Endodermal cell (in vitro differentiated cells): ENCODE data around the gene USP1. TPM values are rescaled to one million over a fixed set of nuclear protein-coding genes. Genes with fewer than 3 reads are reported as not detected.

Source experiments
- DNase-seq: peaks from one replicate; pipeline ENCODE4 v3.0.0-alpha.2; 2017
- H3K27ac ChIP-seq: 2 replicates; pipeline ENCODE4 v1.5.1; 2013; ENCODE audit warnings: mild to moderate bottlenecking, low read depth, low read length, moderate library complexity
- H3K27me3 ChIP-seq: 2 replicates; pipeline ENCODE4 v1.6.1; 2013; ENCODE audit warnings: mild to moderate bottlenecking, low read length, moderate library complexity; ENCODE audit not compliant: insufficient read depth, control insufficient read depth, poor library complexity, severe bottlenecking
- H3K36me3 ChIP-seq: 2 replicates; pipeline ENCODE4 v1.7.0; 2013; ENCODE audit warnings: mild to moderate bottlenecking, low read length, moderate library complexity; ENCODE audit not compliant: control insufficient read depth, insufficient read depth
- H3K4me1 ChIP-seq: one replicate; pipeline ENCODE4 v1.7.0; 2013; ENCODE audit warnings: low read length; ENCODE audit not compliant: control insufficient read depth, insufficient read depth
- H3K4me3 ChIP-seq: 2 replicates; pipeline ENCODE4 v1.5.1; 2013; ENCODE audit warnings: mild to moderate bottlenecking, low read length, moderate library complexity
- H3K9ac ChIP-seq: 2 replicates; pipeline ENCODE4 v1.6.1; 2013; ENCODE audit warnings: mild to moderate bottlenecking, low read length, moderate library complexity; ENCODE audit not compliant: poor library complexity, severe bottlenecking; ENCODE audit errors: extremely low read depth
- H3K9me3 ChIP-seq: 2 replicates; pipeline ENCODE4 v1.6.1; 2013; ENCODE audit warnings: mild to moderate bottlenecking, low read length, moderate library complexity; ENCODE audit not compliant: control insufficient read depth
- H3K27ac Mint-ChIP-seq: 2 replicates; pipeline ENCODE4 v1.8.0; 2020; ENCODE audit warnings: mixed read lengths
- H3K27me3 Mint-ChIP-seq: 2 replicates; pipeline ENCODE4 v1.8.0; 2021; ENCODE audit warnings: mild to moderate bottlenecking, mixed read lengths; ENCODE audit not compliant: insufficient read depth
- H3K36me3 Mint-ChIP-seq: 2 replicates; pipeline ENCODE4 v1.8.0; 2020; ENCODE audit warnings: low read depth, mixed read lengths
- H3K4me1 Mint-ChIP-seq: 2 replicates; pipeline ENCODE4 v1.8.0; 2020; ENCODE audit warnings: mixed read lengths
- H3K4me3 Mint-ChIP-seq: 2 replicates; pipeline ENCODE4 v1.8.0; 2020; ENCODE audit warnings: mild to moderate bottlenecking, moderate library complexity, mixed read lengths
- H3K9me3 Mint-ChIP-seq: 2 replicates; pipeline ENCODE4 v1.8.0; 2020; ENCODE audit warnings: mild to moderate bottlenecking, mixed read lengths
- WGBS, 2 experiments: methylation state at CpG; one replicate each; pipeline versions ENCODE4 v1.1.5 to v1.1.7; 2013; ENCODE audit warnings: missing lambda C conversion rate in 2 of 2, mixed read lengths in 1 of 2; ENCODE audit not compliant: insufficient coverage in 1 of 2, insufficient read length in 1 of 2; 5-methylcytosine and 5-hydroxymethylcytosine counted together
- total RNA-seq, 2 donors: library from RNA; stranded (reverse); fragmentation: NEBNext Ultra II Directional in 1 of 2; extraction: Animal tissue kit (Norgen Biotek cat#: 25700) in 1 of 2; gene quantifications; 2 replicates in 1 of 2; 3 replicates in 1 of 2; pipeline ENCODE4 v1.2.1, GENCODE V29; 2021
- TF ChIP-seq, protein P1 (sequence below): fragments of 200-600 bp; sonication (generic); conservative IDR thresholded peaks from 2 replicates; pipeline ENCODE4 v1.5.0; 2021; ENCODE audit warnings: antibody characterized with exemption, mild to moderate bottlenecking

The USP1 gene
- total RNA-seq, 2 donors from 2014 or later: 42.5 to 55.8 TPM

DNA sequence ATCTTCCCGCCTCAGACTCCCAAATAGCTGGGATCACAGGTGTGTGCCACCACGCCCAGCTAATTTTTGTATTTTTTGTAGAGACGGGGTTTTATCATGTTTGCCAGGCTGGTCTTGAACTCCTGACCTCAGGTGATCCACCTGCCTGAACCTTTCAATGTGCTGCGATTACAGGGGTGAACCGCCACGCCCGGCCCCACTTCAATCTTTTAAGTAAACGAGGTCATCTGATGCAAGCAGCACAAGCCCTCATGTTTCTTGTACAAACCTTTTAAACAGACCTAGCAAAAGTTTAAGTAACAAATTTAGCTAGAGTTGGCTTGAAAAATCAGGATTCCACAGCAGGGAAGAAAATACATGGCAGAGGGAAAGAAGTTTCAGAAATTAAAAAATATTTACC lies 21.2 kb upstream of the USP1 start:
- H3K9ac ChIP-seq: no peak overlapping the region
- no peaks in the 10 kb centered on the region for H3K27me3 ChIP-seq
- no peak overlapping the region for H3K27ac ChIP-seq
- Mint-ChIP-seq H3K4me1 (no peaks in the 10 kb centered on the region), H3K27ac (no peak overlapping the region), H3K27me3 (no peaks in the 10 kb centered on the region), H3K36me3 (no peaks in the 10 kb centered on the region), H3K9me3 (peaks cover 3% of the 10 kb centered on the region), H3K4me3 (no peak overlapping the region)
- H3K4me3 ChIP-seq: no peak overlapping the region
- 94 to 95% methylated on average over 8 of the region's 8 CpGs for WGBS, 2 experiments
- no peaks in the 10 kb centered on the region for H3K4me1 ChIP-seq
- H3K9me3 ChIP-seq: no peaks in the 10 kb centered on the region
- no peaks in the 10 kb centered on the region for H3K36me3 ChIP-seq
- DNase-seq: no peak
- TF ChIP-seq, protein P1, sequence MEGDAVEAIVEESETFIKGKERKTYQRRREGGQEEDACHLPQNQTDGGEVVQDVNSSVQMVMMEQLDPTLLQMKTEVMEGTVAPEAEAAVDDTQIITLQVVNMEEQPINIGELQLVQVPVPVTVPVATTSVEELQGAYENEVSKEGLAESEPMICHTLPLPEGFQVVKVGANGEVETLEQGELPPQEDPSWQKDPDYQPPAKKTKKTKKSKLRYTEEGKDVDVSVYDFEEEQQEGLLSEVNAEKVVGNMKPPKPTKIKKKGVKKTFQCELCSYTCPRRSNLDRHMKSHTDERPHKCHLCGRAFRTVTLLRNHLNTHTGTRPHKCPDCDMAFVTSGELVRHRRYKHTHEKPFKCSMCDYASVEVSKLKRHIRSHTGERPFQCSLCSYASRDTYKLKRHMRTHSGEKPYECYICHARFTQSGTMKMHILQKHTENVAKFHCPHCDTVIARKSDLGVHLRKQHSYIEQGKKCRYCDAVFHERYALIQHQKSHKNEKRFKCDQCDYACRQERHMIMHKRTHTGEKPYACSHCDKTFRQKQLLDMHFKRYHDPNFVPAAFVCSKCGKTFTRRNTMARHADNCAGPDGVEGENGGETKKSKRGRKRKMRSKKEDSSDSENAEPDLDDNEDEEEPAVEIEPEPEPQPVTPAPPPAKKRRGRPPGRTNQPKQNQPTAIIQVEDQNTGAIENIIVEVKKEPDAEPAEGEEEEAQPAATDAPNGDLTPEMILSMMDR: no peak

GRCh38 chr1:62417351-62417999 lies 19.4 kb upstream of the USP1 start:
- H3K36me3 Mint-ChIP-seq: no peaks in the 10 kb centered on the region
- peaks cover 3% of the 10 kb centered on the region for H3K9me3 Mint-ChIP-seq
- no peaks in the 10 kb centered on the region for H3K4me1 Mint-ChIP-seq
- DNase-seq: no peak
- Histone ChIP-seq H3K9ac (no peak overlapping the region), H3K27ac (no peak overlapping the region), H3K4me3 (no peak overlapping the region), H3K9me3 (no peaks in the 10 kb centered on the region), H3K4me1 (no peaks in the 10 kb centered on the region), H3K36me3 (no peaks in the 10 kb centered on the region), H3K27me3 (no peaks in the 10 kb centered on the region)
- H3K27me3 Mint-ChIP-seq: no peaks in the 10 kb centered on the region
- TF ChIP-seq, protein P1: no peak
- H3K4me3 Mint-ChIP-seq: no peak overlapping the region
- no peak overlapping the region for H3K27ac Mint-ChIP-seq
- 100% methylated on average over 1 to 2 of the region's 2 CpGs for WGBS, 2 experiments

DNA sequence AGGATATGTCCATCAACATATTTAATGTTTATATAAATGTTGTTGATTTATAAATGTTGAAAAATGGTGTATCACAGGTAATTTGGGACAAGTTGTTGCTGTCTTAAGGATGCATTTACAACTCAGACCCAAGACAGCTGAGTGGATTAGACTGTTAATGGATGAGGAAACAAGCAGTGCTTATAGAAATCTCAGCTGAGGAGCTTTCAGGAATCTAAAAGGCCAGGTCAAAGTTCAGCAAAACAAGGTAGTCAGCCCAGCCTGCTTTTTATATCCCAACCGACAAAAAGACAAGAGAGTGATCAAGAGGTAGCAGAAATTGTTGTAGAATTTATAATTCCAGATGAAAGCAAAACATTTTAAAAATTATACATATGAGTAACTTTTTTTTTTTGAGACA lies 16.6 kb upstream of the USP1 start:
- Mint-ChIP-seq H3K9me3 (peaks cover 3% of the 10 kb centered on the region), H3K36me3 (no peaks in the 10 kb centered on the region), H3K27me3 (no peaks in the 10 kb centered on the region), H3K4me1 (no peaks in the 10 kb centered on the region), H3K27ac (no peak overlapping the region), H3K4me3 (no peak overlapping the region)
- H3K4me1 ChIP-seq: no peaks in the 10 kb centered on the region
- no peak for DNase-seq
- WGBS, 2 experiments: 85% methylated on average over 1 of the region's 1 CpG; no CpG with 5 or more reads in 1 of the 2 experiments
- H3K27ac ChIP-seq: no peak overlapping the region
- no peaks in the 10 kb centered on the region for H3K9me3 ChIP-seq
- TF ChIP-seq, protein P1: no peak
- H3K9ac ChIP-seq: no peak overlapping the region
- H3K27me3 ChIP-seq: no peaks in the 10 kb centered on the region
- no peaks in the 10 kb centered on the region for H3K36me3 ChIP-seq
- no peak overlapping the region for H3K4me3 ChIP-seq
